Measurements from ENCODE around the gene FAM83E.

The FAM83E gene

GRCh38 chr19:48627865-48628314 lies 13.0 kb upstream of the FAM83E start:
- DNase-seq, result peak; percentile 42

DNA sequence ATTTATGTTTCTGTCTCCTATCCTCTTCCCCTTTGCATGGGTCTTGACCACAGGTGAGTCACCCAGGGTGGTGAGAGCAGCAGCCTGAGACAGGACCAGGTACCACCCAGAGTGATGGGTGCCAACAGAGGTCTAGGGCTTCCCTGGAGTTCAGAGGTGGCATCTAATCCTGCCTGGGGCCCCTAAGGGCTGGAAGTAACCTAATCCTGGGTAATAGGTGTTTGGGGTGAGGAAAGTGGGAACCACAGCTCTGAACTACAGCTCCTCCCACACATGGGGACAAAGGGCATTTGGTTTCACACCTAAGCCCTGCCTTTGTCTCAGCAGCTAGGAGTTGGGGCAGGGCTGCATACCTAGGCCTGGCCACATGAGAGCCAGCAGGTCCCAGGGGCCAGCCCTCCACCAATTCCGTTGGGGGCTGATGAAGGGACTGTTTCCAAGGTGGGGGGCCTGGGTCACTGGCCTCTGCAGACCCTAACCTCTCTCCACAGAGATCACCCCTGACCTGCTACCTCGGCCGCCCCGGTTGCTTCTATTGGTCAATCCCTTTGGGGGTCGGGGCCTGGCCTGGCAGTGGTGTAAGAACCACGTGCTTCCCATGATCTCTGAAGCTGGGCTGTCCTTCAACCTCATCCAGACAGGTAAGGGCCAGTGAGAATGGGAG lies 12.5 kb upstream of the FAM83E start:
- DNase-seq, result no peak

DNA sequence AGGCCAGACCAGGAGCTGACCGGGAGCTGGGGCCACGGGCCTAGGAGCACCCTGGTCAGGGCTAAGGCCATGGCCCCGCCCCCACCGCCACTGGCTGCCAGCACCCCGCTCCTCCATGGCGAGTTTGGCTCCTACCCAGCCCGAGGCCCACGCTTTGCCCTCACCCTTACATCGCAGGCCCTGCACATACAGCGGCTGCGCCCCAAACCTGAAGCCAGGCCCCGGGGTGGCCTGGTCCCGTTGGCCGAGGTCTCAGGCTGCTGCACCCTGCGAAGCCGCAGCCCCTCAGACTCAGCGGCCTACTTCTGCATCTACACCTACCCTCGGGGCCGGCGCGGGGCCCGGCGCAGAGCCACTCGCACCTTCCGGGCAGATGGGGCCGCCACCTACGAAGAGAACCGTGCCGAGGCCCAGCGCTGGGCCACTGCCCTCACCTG lies 11.0 kb upstream of the FAM83E start:
- DNase-seq, result peak; percentile 42

DNA sequence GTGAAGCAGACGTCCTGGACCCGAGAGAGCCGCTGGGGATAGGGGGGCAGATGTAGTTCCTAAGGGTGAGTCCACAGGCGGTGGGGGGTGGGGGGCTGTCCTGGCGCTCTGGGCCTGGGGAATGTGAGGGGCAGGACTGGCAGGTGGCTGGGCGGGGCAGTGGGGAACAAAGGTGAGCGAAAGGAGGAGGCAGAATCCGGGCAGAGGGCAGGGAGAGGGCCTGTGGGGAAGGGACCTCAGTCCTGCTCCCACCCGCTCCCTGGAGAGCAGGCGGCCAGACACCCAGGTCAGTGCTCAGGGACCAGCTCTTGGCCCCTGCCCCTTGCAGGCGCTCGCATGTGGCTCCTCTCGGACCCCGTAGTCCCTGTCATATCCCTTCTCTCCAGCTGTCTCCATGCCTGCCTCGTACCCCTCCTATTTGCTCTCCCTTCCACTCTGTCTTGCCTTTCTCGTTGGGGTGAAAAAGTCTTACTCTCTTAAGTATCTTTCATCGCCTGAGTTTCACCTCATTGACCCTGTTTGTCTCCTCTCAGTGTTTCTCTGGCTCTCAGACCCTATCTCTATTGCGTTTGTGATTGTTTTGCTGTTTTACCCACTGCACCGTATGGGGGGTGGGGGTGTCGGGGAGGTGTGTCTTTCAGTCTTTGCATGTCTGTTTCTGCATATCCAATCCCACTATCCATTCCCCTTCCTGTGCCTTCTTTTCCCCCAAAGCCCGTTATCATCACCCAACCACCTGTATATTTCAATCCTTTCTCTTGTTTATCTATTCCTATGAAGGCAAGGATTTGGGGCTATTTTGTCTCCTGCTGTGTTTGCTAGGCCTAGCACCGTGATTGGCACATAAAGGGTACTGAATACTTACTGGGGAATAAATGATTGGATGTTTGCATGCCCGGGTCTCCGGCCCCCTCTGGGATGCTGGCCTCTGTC lies 10.2 kb upstream of the FAM83E start:
- peak; percentile 28 for DNase-seq

GRCh38 chr19:48624067-48624594 lies 9.3 kb upstream of the FAM83E start:
- peak; percentile 98 for DNase-seq

DNA sequence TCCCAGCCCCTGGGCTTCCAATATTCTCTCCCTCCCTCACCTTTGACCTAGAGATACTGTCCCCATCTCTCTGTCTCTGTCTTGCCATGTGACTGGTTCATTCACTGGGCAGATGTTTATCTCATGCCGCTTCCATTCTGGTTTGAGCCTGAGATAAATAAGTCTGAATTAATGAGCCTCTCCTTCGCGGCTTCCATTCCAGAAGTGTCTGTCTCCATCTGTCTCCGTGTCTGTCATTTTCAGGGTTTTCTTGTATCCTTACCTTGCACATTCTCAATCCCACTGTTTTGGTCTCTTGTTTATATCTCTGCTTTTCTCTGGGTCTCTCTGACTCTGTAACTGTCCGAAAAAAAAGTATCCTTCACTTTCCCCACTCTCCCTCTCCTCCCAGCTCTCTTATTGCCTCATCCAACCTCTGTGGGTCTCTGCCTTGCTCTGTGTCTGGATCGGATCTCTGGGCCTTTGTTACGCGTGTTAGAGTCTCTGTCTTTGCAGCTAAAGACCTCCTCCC lies 8.7 kb upstream of the FAM83E start:
- DNase-seq, result no peak

DNA sequence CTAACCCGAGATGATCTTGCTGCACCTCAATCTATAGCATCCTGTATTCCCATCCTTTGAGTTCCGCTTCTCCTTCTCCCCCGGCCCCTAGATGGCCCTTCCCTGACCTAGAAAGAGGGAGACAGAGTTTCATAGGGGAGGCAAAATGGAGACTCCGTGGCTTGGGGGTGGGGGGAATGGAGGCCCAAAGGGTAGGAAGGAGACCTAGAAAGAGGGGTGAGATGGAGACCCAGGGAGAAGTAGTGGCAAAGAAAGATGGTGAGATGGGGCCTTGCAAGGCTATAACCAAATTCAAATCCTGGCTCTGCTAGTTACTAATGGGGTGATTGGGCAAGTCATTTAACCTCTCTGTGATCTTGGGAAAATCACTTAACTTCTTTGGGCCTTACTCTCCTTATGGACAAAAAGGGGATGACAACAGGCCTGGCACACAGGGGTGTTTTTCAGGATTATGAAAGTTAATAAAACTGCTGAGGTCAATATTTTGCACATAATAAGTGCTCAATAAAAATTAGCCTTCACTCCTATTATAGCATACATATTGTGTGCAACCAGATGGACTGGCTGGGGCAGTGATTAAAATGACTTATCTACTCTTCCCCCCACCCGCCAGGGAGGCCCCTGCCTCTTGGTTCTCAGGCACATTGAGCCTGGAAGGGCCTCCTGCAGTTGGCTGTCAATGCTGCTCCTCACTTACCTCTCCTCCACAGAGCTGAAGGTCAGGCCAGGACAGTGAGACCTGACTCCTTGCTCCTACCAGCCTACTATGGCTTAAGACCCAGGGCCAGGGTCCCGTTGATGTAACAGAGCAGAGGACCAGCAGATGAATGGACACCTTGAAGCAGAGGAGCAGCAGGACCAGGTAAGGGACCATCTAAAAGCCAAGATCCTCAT lies 5.1 kb upstream of the FAM83E start:
- peak; percentile 43 for DNase-seq

GRCh38 chr19:48618916-48619691 lies 4.2 kb upstream of the FAM83E start, which contains the start of the genes RPL18 and SPHK2:
RPL18 (minus strand) TSS chr19:48619178; CDS start chr19:48619143, 35 bp downstream.
SPHK2 (plus strand) TSS chr19:48619506; CDS start chr19:48620515, 1,009 bp downstream.
- DNase-seq, result peak; percentile 99

- DNase-seq, result no peak
Observed at GRCh38 chr19:48618278-48618915, 3.5 kb upstream of the FAM83E start.

GRCh38 chr19:48617146-48617937 lies 2.5 kb upstream of the FAM83E start:
- DNase-seq, result no peak

- DNase-seq, result no peak
Observed at GRCh38 chr19:48616491-48617056, 1.7 kb upstream of the FAM83E start.

- DNase-seq, result no peak
Observed at GRCh38 chr19:48616041-48616436, 1.2 kb upstream of the FAM83E start.

- DNase-seq, result no peak
Observed at GRCh38 chr19:48615231-48616040, 560 bp upstream of the FAM83E start.

DNA sequence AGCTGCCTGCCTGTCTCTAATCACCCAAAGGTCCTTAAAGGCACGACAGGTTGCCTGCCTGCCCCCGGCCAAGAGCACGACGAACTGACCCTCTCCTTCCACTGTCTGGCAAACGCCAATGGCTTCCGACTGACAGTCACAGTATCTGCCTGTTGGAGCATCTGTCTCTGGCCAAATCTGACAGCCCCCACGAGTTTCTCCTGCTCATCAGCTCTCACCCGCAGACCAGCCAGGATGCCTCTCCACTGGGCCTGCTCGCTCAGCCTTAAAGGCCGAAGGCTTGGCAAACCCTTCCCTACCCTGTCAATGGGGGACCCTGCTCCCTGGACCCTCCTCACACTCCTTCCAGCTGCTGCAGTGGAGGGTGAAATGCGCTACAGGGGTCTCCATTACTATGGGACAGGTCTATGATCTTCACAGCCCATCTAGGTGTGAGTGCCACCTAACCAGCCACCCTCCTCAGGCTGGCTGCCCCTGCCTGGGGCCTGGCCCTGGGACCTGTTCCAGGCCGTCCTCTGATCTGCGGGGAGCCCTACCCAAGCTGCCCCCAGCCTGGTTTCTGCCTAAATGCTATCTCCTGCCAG lies 932 bp downstream of the FAM83E start:
- no peak for DNase-seq

DNA sequence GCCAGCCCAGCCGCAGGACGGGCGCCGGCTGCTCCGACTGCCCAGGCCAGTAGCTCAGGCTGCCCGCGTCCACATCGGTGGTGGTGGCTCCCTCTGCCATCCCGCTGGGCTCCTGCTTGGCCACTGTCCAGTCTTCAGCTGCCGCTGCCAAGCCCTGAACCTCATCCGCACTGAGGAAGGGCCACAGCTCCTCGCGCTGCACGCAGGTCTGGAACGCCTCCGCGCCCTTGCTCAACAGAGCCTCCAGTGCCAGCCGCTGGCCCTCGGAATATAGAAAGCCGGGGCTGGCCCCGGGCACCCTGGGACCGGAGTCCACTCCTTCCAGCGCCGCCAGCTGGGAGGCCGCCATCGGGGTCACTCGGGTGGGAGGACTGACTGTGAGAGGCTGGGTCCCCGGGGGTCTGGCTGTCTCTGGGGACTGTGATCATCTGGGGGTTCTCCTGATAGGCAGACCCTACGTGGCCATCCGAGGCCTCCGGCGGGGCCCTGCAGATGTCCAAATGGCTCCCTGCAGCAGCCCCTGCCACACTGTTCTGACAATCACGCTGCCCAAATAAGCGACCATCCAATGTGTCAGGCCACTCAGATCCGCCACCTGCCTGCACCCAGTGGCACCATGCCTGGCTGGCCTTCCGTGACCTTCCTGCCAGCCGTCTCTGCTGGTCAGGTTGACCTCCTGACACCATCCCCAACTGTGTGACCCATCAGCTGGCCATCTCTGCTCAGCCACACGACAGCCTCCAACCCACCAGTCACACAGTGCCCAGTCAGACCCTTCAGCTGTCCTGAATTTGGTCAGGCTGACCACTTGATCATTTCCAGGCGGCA lies 1.6 kb downstream of the FAM83E start:
- DNase-seq, result no peak

DNA sequence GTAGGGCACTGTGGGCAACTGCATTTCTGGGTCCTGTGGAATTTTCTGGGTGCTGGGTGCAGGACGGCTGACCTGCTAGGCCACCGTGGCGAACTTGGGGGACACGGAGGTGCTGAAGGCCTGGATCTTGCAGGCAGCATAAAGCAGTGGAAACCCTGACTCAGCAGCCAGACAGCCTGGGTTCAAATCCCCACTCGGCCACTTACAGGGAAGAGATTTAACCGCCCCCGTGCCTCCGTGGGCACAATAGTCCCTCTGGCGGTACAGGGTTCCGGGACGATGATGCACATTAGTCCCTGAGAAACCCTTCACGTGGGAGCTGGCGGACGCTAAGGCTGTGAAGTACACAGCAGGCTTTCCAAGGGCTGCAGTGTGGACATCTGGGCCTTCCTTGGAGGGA lies 3.0 kb downstream of the FAM83E start:
- no peak for DNase-seq

- DNase-seq, result no peak
Observed at GRCh38 chr19:48609571-48610108, 5.2 kb downstream of the FAM83E start.

Data from right forelimb (tissue), 1 donor.